Activated naive CD8-positive, alpha-beta T cell (primary cell): ENCODE results near the gene SLC6A19.
A peak's percentile ranks its signal among the peaks of the same experiment; 100 is the strongest.
"Not testable (repeated sequence)": the region's sequence is repeated elsewhere in the genome, so short reads cannot be mapped to it uniquely, and the experiment has no call there.

ENCODE experiments used
- H3K27ac Mint-ChIP-seq: one replicate; pipeline ENCODE4 v1.8.0; 2021; ENCODE audit warnings: mixed read lengths
- H3K27me3 Mint-ChIP-seq: one replicate; pipeline ENCODE4 v1.8.0; 2021; ENCODE audit warnings: mixed read lengths
- H3K36me3 Mint-ChIP-seq: one replicate; pipeline ENCODE4 v1.8.0; 2021; ENCODE audit warnings: mixed read lengths
- H3K4me1 Mint-ChIP-seq: one replicate; pipeline ENCODE4 v1.8.0; 2021; ENCODE audit warnings: low read depth, mixed read lengths
- H3K4me3 Mint-ChIP-seq: one replicate; pipeline ENCODE4 v1.8.0; 2021; ENCODE audit warnings: mild to moderate bottlenecking, mixed read lengths
- H3K9me3 Mint-ChIP-seq: one replicate; pipeline ENCODE4 v1.8.0; 2021; ENCODE audit warnings: low read depth, mixed read lengths

SLC6A19 gene

DNA sequence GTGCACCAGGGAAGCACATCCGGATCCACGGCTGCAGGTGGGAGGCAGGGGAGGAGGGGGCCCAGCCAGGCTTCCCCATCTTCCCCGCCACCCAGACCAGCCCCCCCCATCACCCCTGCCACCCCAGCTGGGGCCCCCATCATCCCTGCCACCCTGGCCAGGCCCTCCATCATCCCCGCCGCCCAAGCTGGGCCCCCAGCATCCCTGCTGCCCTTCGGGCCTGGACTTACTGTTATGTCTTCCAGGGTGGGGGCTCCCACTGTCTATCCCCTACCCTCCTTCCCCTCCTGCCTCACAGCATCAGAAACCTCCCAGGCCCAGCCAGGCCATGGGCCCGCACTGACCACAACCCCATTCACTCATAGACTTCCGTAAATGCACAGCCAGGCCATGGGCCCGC lies 51.3 kb downstream of the SLC6A19 start:
- Mint-ChIP-seq H3K9me3 (no peaks in the 10 kb centered on the region), H3K4me1 (peaks cover 17% of the 10 kb centered on the region), H3K4me3 (no peak overlapping the region), H3K27ac (no peak overlapping the region), H3K27me3 (no peaks in the 10 kb centered on the region), H3K36me3 (no peaks in the 10 kb centered on the region)

DNA sequence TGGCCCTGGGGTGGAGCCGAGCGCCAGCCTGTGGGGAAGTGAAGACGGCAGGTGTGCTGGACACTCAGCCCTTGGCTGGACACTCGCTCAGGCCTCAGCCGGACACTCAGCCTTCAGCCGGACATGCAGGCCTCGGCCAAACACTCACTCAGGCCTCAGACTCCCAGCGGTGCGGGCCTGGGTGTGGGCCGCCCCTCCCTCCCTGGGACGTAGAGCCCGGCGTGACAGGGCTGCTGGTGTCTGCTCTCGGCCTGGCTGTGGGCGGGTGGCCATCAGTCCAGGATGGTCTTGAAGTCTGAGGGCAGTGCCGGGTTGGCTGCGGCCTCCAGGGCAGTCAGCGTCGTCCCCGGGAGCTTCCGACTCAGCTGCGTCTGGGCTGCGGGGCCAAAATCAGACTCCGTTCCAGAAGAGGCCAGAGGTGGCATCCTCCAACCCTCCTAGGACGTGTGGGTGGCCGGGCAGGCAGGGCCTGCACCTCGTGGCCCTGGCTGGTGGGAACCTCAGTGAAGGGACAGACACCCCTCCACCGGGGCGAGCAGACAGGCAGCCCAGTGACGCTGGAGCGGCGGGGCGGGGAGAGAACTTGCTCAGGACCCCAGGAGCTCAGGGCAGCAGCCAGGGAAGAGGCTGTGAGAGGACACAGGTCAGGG lies 52.2 kb downstream of the SLC6A19 start:
- H3K27me3 Mint-ChIP-seq: no peaks in the 10 kb centered on the region
- H3K27ac Mint-ChIP-seq: no peak overlapping the region
- H3K4me3 Mint-ChIP-seq: no peak overlapping the region

DNA sequence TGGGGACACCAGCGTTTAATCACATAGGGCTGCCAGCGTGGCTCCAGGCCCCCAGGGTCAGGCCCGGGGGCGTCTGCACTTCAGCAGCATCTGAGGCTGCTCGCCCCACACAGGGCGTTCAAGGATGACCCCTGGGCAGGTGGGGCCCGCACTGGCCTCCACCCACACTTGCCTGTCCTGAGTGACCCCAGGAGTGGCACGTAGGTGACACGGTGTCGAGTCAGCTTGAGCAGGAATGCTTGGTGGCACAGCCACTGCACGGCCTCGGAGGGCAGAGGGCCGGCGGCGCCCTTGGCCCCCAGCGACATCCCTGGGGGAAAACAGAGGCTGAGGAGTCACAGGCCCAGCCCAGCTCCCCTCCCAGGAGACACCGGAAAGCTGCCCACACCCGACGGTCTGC lies 52.8 kb downstream of the SLC6A19 start:
- no peak overlapping the region for H3K4me3 Mint-ChIP-seq
- peaks cover 17% of the 10 kb centered on the region for H3K4me1 Mint-ChIP-seq
- H3K9me3 Mint-ChIP-seq: no peaks in the 10 kb centered on the region
- H3K27ac Mint-ChIP-seq: no peak overlapping the region
- no peaks in the 10 kb centered on the region for H3K27me3 Mint-ChIP-seq
- peaks cover 3% of the 10 kb centered on the region for H3K36me3 Mint-ChIP-seq

More for the DNA sequence above, 52.2 kb downstream of the SLC6A19 start:
- Mint-ChIP-seq H3K9me3 (no peaks in the 10 kb centered on the region), H3K36me3 (peaks cover 3% of the 10 kb centered on the region), H3K4me1 (peaks cover 17% of the 10 kb centered on the region)

GRCh38 chr5:1255081-1255561 lies 53.7 kb downstream of the SLC6A19 start:
- peak overlapping the region; percentile 73 for H3K4me3 Mint-ChIP-seq
- no peaks in the 10 kb centered on the region for H3K9me3 Mint-ChIP-seq
- H3K27ac Mint-ChIP-seq: no peak overlapping the region
- peaks cover 17% of the 10 kb centered on the region for H3K4me1 Mint-ChIP-seq
- H3K36me3 Mint-ChIP-seq: peaks cover 3% of the 10 kb centered on the region
- H3K27me3 Mint-ChIP-seq: no peaks in the 10 kb centered on the region

GRCh38 chr5:1256776-1257175 lies 55.4 kb downstream of the SLC6A19 start:
- Mint-ChIP-seq H3K36me3 (peaks cover 3% of the 10 kb centered on the region), H3K27me3 (no peaks in the 10 kb centered on the region), H3K27ac (no peak overlapping the region), H3K9me3 (no peaks in the 10 kb centered on the region), H3K4me3 (no peak overlapping the region), H3K4me1 (peaks cover 17% of the 10 kb centered on the region)

DNA sequence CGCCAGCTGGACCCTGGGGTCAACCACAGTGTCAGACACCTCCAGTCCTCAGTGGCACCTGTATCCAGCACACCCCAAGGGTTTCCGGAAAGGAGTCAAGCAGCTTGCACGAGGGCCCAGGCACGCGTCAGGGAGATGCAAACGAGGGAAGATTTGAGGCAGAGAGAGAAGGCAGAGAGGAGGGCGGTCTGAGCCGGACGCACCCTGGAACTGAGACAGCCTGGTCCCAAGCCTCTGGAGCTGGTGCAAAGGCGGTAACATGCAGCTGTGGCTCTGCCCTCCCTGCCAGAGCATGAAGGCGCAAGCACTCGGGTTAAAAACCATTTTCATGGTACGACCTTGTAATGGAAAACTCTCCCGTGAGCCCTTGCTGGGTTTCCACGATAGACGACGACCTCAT lies 56.0 kb downstream of the SLC6A19 start:
- Mint-ChIP-seq H3K27ac (no peak overlapping the region), H3K4me3 (no peak overlapping the region), H3K9me3 (peaks cover 3% of the 10 kb centered on the region), H3K36me3 (peaks cover 8% of the 10 kb centered on the region), H3K27me3 (no peaks in the 10 kb centered on the region), H3K4me1 (peaks cover 17% of the 10 kb centered on the region)

GRCh38 chr5:1257841-1258240 lies 56.4 kb downstream of the SLC6A19 start:
- H3K4me3 Mint-ChIP-seq: no peak overlapping the region
- H3K27me3 Mint-ChIP-seq: no peaks in the 10 kb centered on the region
- H3K27ac Mint-ChIP-seq: no peak overlapping the region
- peaks cover 17% of the 10 kb centered on the region for H3K4me1 Mint-ChIP-seq
- H3K36me3 Mint-ChIP-seq: peaks cover 12% of the 10 kb centered on the region
- H3K9me3 Mint-ChIP-seq: peaks cover 7% of the 10 kb centered on the region

GRCh38 chr5:1259806-1260480 lies 58.5 kb downstream of the SLC6A19 start:
- Mint-ChIP-seq H3K27me3 (no peaks in the 10 kb centered on the region), H3K27ac (no peak overlapping the region), H3K36me3 (peaks cover 12% of the 10 kb centered on the region), H3K4me1 (peaks cover 12% of the 10 kb centered on the region), H3K9me3 (peaks cover 7% of the 10 kb centered on the region), H3K4me3 (no peak overlapping the region)

DNA sequence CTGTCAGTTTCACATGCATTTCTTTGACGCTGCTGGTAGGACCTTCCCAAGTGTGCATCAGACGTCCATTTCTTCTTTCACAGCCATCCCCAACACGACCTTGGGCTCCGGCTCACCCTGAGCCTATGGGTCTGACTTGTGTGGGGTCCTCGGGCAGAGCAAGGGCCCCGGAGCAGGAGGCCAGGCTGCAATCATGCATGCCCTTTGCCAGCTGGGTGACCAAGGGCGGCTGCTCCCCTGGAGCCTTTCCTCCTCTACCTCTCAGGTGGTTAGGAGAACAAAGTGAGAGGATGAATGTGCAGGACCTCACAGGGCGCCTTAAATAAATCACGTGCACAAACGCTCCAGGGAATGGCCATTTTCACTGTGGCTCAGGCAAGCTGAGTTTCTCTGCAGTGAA lies 60.2 kb downstream of the SLC6A19 start:
- Mint-ChIP-seq H3K27me3 (no peaks in the 10 kb centered on the region), H3K4me3 (no peak overlapping the region), H3K9me3 (peaks cover 7% of the 10 kb centered on the region), H3K36me3 (peaks cover 12% of the 10 kb centered on the region), H3K27ac (no peak overlapping the region), H3K4me1 (no peaks in the 10 kb centered on the region)

GRCh38 chr5:1262381-1262780 lies 61.0 kb downstream of the SLC6A19 start:
- H3K4me1 Mint-ChIP-seq: no peaks in the 10 kb centered on the region
- H3K27me3 Mint-ChIP-seq: no peaks in the 10 kb centered on the region
- H3K4me3 Mint-ChIP-seq: no peak overlapping the region
- H3K27ac Mint-ChIP-seq: peak overlapping the region; percentile 34
- peaks cover 12% of the 10 kb centered on the region for H3K36me3 Mint-ChIP-seq
- H3K9me3 Mint-ChIP-seq: peaks cover 7% of the 10 kb centered on the region

- peaks cover 7% of the 10 kb centered on the region for H3K9me3 Mint-ChIP-seq
- H3K27ac Mint-ChIP-seq: no peak overlapping the region
These were observed 62.8 kb downstream of the SLC6A19 start for GRCh38 chr5:1264211-1264610.

DNA sequence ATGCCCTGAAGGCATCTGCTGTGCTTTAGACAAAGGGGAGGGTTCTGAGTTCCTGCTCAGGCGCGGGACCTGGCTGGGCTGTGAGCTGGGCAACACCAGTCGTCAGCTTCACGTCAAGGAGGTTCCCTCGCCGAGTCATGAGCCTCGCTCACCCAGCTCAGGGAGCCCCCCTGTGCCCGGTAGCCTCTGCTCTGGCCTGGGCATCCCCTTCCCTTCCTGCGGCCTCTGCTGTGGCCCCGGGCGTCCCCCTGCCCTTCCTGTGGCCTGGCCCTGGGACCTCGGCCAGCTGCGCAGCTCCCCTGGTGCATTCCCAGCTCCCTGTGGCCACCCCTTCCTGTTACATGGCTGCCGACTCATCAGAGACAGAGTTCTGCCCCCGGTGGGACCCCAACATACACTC lies 63.6 kb downstream of the SLC6A19 start:
- H3K4me1 Mint-ChIP-seq: peaks cover 14% of the 10 kb centered on the region
- no peaks in the 10 kb centered on the region for H3K27me3 Mint-ChIP-seq
- H3K9me3 Mint-ChIP-seq: peaks cover 7% of the 10 kb centered on the region
- peaks cover 9% of the 10 kb centered on the region for H3K36me3 Mint-ChIP-seq
- H3K4me3 Mint-ChIP-seq: no peak overlapping the region
- no peak overlapping the region for H3K27ac Mint-ChIP-seq

More at GRCh38 chr5:1264211-1264610, 62.8 kb downstream of the SLC6A19 start:
- Mint-ChIP-seq H3K27me3 (no peaks in the 10 kb centered on the region), H3K4me1 (peaks cover 14% of the 10 kb centered on the region), H3K36me3 (peaks cover 9% of the 10 kb centered on the region), H3K4me3 (no peak overlapping the region)

DNA sequence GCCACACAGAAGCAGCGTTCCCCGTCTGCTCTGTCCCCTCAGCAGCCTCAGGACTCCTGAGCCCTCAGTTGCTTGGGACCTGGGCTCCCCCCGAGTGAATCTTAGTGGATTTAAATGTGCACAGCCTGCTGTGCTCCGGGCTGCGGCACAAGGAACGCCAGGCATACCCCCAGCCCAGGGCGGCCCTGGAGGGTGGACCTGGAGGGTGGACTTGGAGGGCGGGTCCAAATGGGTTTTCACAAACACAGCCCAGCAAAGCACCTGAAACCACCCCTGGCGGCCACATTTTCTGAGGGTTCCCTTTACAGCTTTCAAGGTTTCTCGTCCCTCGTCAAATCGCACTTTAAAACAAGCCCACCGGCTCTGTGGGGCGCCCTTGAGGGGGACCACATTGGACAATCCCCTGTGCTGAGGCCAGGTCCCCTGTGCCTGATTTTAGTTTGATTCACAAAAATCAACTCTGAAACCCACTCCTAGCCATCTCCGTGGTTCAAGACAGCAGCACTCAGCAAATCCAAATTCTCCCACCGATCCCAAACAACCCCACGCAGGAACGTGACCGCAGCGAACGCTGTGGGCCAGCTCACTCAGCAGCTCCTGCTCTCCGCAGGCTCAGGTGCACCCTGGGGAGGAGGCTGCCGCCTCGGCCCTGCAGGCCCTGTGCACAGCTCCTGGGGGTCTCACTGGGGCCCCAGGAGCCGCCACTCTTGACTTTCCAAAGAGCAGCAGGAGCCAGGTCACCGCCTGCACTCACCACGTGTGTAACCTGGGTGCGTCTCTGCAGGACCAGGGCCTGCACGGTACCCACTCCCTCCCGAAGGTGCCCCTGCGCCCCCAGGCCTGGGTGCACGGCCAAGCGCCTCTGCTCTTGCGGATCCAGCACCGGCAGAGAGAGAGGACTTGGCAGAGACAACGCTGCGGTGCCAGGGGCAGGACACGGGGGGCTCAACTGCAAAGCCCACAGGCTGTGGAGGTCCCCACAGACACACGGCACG lies 64.4 kb downstream of the SLC6A19 start:
- H3K27ac Mint-ChIP-seq: no peak overlapping the region
- H3K36me3 Mint-ChIP-seq: peaks cover 9% of the 10 kb centered on the region
- peaks cover 7% of the 10 kb centered on the region for H3K9me3 Mint-ChIP-seq
- no peak overlapping the region for H3K4me3 Mint-ChIP-seq
- peaks cover 14% of the 10 kb centered on the region for H3K4me1 Mint-ChIP-seq
- no peaks in the 10 kb centered on the region for H3K27me3 Mint-ChIP-seq

GRCh38 chr5:1266791-1267190 lies 65.4 kb downstream of the SLC6A19 start:
- Mint-ChIP-seq H3K4me1 (peaks cover 14% of the 10 kb centered on the region), H3K27me3 (no peaks in the 10 kb centered on the region), H3K9me3 (peaks cover 7% of the 10 kb centered on the region), H3K4me3 (no peak overlapping the region), H3K27ac (no peak overlapping the region), H3K36me3 (peaks cover 9% of the 10 kb centered on the region)

DNA sequence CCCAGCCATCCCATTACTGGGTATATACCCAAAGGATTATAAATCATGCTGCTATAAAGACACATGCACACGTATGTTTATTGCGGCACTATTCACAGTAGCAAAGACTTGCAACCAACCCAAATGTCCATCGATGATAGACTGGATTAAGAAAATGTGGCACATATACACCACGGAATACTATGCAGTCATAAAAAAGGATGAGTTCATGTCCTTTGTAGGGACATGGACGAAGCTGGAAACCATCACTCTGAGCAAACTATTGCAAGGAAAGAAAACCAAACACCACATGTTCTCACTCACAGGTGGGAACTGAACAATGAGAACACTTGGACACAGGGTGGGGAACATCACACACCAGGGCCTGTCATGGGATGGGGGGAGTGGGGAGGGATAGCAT lies 66.1 kb downstream of the SLC6A19 start:
- not testable (repeated sequence) for H3K36me3 Mint-ChIP-seq, H3K27ac Mint-ChIP-seq, H3K4me3 Mint-ChIP-seq, H3K9me3 Mint-ChIP-seq, H3K27me3 Mint-ChIP-seq
- H3K4me1 Mint-ChIP-seq: peaks cover 14% of the 10 kb centered on the region
